MM.1S (cell line): Measurements from ENCODE around the gene FLYWCH1.

Experiments
- CTCF ChIP-seq: fragments of 300-600 bp; sonication (generic); IDR thresholded peaks from 2 replicates; pipeline ENCODE4 v1.5.1; 2016; ENCODE audit warnings: antibody characterized with exemption, low read length, mixed read lengths
- EZH2 ChIP-seq: fragments of 300-600 bp; sonication (generic); optimal IDR thresholded peaks from 2 replicates; pipeline ENCODE3; 2017; ENCODE audit warnings: low read depth, mild to moderate bottlenecking, antibody characterized with exemption, low read length, mixed read lengths
- EZH2phosphoT487 ChIP-seq: fragments of 300-600 bp; sonication (generic); IDR thresholded peaks from 2 replicates; pipeline ENCODE4 v1.6.1; 2018; ENCODE audit warnings: antibody characterized with exemption, low read length

GRCh38 chr16:2871926-2872325, 39.8 kb upstream of the FLYWCH1 start:
- no peak for TF ChIP-seq EZH2
- TF ChIP-seq CTCF: no peak
- TF ChIP-seq EZH2phosphoT487: no peak
